GM23248 (cell line): ENCODE results near the gene RASGRF1.

ENCODE experiments used
- EZH2 ChIP-seq: fragments of 200-600 bp; sonication (generic); IDR thresholded peaks from 2 replicates; pipeline ENCODE4 v1.6.1; 2018; ENCODE audit warnings: antibody characterized with exemption, mild to moderate bottlenecking; ENCODE audit not compliant: insufficient read depth, poor library complexity, severe bottlenecking
- EZH2phosphoT487 ChIP-seq: fragments of 200-600 bp; sonication (generic); IDR thresholded peaks from 2 replicates; pipeline ENCODE4 v1.6.1; 2018; ENCODE audit warnings: antibody characterized with exemption, moderate library complexity, mild to moderate bottlenecking, low read depth; ENCODE audit not compliant: insufficient read depth

- TF ChIP-seq EZH2 (no peak), EZH2phosphoT487 (no peak)
These were observed 3.8 kb downstream of the RASGRF1 start for GRCh38 chr15:79086814-79087213.
